GM21360 (cell line): ENCODE data around the gene AFP.
"Not testable (repeated sequence)": the region's sequence is repeated elsewhere in the genome, so short reads cannot be mapped to it uniquely, and the experiment has no call there.

Experiments used
- ATAC-seq: cut with Tn5 transposase; IDR thresholded peaks from one replicate; pipeline ENCODE4 v1.9.1; 2021; ENCODE audit warnings: mild to moderate bottlenecking, moderate library complexity; ENCODE audit not compliant: unreplicated experiment

The AFP gene

DNA sequence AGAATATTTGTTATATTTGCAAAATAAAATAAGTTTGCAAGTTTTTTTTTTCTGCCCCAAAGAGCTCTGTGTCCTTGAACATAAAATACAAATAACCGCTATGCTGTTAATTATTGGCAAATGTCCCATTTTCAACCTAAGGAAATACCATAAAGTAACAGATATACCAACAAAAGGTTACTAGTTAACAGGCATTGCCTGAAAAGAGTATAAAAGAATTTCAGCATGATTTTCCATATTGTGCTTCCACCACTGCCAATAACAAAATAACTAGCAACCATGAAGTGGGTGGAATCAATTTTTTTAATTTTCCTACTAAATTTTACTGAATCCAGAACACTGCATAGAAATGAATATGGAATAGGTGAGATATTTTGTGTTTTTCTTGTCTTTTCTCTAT, at the start of gene AFP:
Gene AFP (plus strand): TSS at position 238 of the 400 bp plus-strand sequence. CDS start 42 bp downstream, at position 280.
- no peak for ATAC-seq

GRCh38 chr4:73387552-73387951, 48.5 kb upstream of the AFP start:
- peak; percentile 95 for ATAC-seq

DNA sequence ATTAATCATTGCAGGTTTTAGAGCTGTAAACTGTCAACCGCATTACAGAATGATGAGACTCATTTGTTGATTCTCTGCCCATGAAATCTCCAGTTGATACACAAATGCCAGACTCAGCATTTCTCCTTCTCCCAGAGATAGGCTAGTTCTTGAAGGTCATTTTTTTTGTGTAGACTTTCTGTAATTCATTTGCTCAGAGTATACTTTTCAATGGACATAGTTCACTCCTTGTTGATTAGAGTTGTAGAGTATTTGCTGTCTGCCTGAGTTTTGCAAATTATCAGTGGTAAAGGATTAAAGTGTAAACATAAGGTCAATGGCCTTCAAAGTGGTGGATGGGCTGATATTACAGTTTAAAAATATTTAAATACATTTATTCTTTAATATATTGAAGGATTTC, 47.1 kb upstream of the AFP start:
- ATAC-seq, result no peak

DNA sequence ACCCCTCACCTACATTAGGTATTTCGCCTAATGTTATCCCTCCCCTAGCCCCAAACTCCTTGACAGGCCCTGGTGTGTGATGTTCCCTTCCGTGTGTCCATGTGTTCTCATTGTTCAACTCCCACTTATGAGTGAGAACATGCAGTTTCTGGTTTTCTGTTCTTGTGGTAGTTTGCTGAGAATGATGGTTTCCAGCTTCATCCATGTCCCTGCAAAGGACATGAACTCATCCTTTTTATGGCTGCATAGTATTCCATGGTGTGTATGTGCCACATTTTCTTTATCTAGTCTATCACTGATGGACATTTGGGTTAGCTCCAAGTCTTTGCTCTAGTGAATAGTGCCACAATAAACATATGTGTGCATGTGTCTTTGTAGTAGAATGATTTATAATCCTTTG, 46.4 kb upstream of the AFP start:
- not testable (repeated sequence) for ATAC-seq

- no peak for ATAC-seq
Observed at GRCh38 chr4:73391774-73392173, 44.2 kb upstream of the AFP start.

- no peak for ATAC-seq
Observed at GRCh38 chr4:73392936-73393335, 43.1 kb upstream of the AFP start.

DNA sequence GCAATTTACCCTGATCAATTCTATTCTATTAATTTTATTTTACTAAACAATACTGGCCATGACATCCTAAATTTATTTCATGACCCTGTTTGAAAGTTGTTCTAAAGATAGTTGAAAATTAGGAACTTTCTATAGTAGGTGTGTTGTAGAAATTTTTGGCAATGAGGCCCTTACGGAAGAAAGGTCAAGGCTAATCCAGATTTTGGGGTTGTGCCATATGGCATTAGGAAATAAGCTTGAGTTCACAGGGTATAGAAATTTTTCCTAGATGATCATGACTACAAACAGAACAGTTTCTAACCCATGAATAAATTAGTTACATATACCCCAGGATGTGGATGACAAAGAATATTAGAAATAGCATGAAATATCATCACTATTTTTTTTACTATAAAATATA, 39.7 kb upstream of the AFP start:
- ATAC-seq, result no peak

GRCh38 chr4:73396993-73397972, 38.7 kb upstream of the AFP start:
- ATAC-seq, result no peak

DNA sequence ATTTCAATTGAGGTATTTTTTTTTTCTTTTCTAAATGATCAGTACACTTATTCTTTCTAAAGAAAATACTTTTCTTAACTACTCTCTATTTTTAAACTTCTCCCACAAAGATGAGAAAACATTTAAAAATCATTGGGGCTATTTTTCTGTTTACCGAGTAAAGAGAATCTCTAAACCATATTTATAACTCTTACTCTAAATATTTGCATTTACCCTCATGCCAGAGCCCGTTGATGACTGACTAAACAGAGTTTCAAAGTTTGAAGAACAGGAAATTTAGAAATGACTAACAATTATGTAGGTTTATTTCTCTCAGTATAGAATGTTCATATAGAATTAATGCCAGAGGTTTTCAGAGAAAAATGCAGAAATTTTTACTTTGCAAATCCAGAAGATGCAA, 34.6 kb upstream of the AFP start:
- no peak for ATAC-seq

DNA sequence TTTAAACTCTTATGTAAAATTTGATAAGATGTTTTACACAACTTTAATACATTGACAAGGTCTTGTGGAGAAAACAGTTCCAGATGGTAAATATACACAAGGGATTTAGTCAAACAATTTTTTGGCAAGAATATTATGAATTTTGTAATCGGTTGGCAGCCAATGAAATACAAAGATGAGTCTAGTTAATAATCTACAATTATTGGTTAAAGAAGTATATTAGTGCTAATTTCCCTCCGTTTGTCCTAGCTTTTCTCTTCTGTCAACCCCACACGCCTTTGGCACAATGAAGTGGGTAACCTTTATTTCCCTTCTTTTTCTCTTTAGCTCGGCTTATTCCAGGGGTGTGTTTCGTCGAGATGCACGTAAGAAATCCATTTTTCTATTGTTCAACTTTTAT, 32.0 kb upstream of the AFP start, which contains the start of gene ALB:
Gene ALB (plus strand): TSS at position 246 of the 400 bp plus-strand sequence. CDS start 41 bp downstream, at position 287.
- no peak for ATAC-seq

DNA sequence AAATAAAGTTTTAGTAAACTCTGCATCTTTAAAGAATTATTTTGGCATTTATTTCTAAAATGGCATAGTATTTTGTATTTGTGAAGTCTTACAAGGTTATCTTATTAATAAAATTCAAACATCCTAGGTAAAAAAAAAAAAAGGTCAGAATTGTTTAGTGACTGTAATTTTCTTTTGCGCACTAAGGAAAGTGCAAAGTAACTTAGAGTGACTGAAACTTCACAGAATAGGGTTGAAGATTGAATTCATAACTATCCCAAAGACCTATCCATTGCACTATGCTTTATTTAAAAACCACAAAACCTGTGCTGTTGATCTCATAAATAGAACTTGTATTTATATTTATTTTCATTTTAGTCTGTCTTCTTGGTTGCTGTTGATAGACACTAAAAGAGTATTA, 31.6 kb upstream of the AFP start:
- ATAC-seq, result no peak

GRCh38 chr4:73405138-73405537, 30.9 kb upstream of the AFP start:
- ATAC-seq, result no peak

DNA sequence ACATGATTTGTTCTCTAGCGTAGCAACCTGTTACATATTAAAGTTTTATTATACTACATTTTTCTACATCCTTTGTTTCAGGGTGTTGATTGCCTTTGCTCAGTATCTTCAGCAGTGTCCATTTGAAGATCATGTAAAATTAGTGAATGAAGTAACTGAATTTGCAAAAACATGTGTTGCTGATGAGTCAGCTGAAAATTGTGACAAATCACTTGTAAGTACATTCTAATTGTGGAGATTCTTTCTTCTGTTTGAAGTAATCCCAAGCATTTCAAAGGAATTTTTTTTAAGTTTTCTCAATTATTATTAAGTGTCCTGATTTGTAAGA, 29.5 kb upstream of the AFP start:
- no peak for ATAC-seq

GRCh38 chr4:73407227-73407673, 28.8 kb upstream of the AFP start:
- ATAC-seq, result no peak

DNA sequence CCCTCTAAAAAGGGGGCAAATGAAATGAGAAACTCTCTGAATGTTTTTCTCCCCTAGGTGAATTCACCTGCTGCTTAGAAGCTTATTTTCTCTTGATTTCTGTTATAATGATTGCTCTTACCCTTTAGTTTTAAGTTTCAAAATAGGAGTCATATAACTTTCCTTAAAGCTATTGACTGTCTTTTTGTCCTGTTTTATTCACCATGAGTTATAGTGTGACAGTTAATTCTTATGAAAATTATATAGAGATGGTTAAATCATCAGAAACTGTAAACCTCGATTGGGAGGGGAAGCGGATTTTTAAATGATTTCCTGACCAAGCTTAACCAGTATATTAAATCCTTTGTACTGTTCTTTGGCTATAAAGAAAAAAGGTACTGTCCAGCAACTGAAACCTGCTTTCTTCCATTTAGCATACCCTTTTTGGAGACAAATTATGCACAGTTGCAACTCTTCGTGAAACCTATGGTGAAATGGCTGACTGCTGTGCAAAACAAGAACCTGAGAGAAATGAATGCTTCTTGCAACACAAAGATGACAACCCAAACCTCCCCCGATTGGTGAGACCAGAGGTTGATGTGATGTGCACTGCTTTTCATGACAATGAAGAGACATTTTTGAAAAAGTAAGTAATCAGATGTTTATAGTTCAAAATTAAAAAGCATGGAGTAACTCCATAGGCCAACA, 27.7 kb upstream of the AFP start:
- ATAC-seq, result no peak

- ATAC-seq, result no peak
Observed at GRCh38 chr4:73409012-73409862, 26.8 kb upstream of the AFP start.

GRCh38 chr4:73409978-73410548, 26.0 kb upstream of the AFP start:
- no peak for ATAC-seq

GRCh38 chr4:73410916-73411730, 24.9 kb upstream of the AFP start:
- ATAC-seq, result no peak

DNA sequence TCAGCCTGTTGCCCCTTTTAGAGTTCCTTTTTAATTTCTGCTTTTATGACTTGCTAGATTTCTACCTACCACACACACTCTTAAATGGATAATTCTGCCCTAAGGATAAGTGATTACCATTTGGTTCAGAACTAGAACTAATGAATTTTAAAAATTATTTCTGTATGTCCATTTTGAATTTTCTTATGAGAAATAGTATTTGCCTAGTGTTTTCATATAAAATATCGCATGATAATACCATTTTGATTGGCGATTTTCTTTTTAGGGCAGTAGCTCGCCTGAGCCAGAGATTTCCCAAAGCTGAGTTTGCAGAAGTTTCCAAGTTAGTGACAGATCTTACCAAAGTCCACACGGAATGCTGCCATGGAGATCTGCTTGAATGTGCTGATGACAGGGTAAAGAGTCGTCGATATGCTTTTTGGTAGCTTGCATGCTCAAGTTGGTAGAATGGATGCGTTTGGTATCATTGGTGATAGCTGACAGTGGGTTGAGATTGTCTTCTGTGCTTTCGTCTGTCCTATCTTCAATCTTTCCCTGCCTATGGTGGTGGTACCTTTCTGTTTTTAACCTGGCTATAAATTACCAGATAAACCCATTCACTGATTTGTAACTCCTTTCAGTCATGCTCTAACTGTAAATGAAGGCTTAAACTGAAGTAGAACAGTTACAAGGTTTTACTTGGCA, 24.1 kb upstream of the AFP start:
- ATAC-seq, result no peak
